Subcutaneous adipose tissue (tissue), 4 donors: ENCODE measurements around the gene ZNF664. TPM values are rescaled to one million over a fixed set of nuclear protein-coding genes. Genes with fewer than 3 reads are reported as not detected.

Experiments used
- total RNA-seq, 4 donors: library from RNA; depleted of rRNA; stranded (reverse); fragments of >200 nt; gene quantifications; one replicate each; pipeline ENCODE4 v1.1.0, GENCODE V29; 2016
- TF ChIP-seq, protein P1 (sequence below): fragments of 450-650 bp; IDR thresholded peaks from one replicate; pipeline ENCODE4 v1.5.1; 2016; ENCODE audit warnings: low read depth, mild to moderate bottlenecking, control low read depth, antibody characterized with exemption, moderate library complexity

Gene ZNF664
- total RNA-seq, 4 donors from 2014 or later: 80.2 to 115 (median 92.6) TPM

DNA sequence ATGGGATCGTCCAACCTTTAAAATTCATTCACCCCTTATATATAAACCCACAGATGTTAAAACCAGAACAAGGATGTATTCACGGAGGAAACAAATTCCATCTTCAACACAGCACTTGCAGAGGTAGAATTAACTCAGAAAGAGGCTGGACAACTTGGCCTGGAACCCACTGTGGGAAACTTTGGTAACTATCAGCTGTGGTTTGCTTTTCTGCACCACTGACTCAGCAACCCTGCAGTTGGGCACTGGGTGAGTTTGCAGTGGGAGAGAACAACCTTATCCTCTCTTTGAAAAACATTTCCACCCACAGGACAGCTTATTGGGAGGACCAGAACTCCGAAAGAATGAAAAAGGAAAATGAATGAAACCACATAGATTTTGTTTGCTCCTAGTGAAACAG, 66.3 kb downstream of the ZNF664 start:
- TF ChIP-seq, protein P1, sequence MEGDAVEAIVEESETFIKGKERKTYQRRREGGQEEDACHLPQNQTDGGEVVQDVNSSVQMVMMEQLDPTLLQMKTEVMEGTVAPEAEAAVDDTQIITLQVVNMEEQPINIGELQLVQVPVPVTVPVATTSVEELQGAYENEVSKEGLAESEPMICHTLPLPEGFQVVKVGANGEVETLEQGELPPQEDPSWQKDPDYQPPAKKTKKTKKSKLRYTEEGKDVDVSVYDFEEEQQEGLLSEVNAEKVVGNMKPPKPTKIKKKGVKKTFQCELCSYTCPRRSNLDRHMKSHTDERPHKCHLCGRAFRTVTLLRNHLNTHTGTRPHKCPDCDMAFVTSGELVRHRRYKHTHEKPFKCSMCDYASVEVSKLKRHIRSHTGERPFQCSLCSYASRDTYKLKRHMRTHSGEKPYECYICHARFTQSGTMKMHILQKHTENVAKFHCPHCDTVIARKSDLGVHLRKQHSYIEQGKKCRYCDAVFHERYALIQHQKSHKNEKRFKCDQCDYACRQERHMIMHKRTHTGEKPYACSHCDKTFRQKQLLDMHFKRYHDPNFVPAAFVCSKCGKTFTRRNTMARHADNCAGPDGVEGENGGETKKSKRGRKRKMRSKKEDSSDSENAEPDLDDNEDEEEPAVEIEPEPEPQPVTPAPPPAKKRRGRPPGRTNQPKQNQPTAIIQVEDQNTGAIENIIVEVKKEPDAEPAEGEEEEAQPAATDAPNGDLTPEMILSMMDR: no peak

DNA sequence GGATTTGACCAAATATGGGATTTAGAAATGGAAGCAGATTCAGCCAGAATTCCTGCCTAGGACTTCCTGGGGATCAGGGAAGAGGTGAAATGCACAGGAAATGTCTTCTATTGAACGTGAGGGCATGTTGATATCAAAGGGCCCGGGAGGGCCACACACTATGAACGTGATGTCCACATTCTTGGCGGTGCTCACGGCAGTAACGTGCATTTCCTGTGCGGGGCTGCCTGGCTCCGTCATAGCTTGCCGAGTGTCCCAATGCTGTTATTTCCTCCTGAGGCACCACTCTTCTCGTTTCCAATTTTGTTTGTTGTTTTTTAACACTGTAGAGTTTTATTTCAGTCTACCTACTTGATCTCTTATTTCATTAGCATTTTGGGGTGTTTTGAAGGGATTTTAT, 67.3 kb downstream of the ZNF664 start:
- TF ChIP-seq, protein P1: no peak

DNA sequence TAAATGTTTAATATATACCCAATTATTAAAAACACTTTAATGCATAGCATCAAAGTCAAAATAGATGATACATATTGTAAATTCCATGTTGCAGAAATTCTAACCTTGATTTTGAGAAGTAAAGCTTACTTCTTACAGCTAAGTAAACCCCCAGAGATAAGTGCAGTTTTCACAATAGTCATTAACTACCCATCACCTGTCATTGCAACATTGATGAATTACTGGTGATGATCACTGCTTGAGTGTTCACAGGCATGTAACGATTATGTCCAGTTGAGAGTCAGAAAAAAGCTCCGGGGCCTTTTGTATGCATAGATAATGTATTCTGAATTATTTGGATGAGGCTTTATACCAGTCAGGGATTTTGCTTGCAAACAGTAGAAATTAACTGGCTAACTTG, 67.7 kb downstream of the ZNF664 start:
- TF ChIP-seq, protein P1: no peak

DNA sequence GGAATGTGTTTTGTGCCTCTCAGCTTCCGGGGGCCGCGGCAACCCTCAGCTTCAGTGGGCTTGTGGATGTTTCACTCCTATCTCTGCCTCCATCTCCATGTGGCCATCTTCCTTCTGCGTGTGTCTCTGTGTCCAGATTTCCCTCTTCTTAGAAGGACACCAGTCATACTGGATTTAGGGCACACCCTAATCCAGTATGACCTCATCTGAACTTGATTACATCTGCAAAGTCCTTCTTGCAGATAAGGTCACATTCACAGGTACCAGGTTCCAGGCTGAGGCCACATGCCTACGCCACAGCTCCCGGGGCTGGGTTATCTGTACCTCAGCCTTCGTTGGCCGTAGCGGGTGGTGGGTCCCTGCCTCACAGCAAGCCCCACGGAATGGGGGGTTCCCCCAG, 68.9 kb downstream of the ZNF664 start:
- TF ChIP-seq, protein P1: no peak

DNA sequence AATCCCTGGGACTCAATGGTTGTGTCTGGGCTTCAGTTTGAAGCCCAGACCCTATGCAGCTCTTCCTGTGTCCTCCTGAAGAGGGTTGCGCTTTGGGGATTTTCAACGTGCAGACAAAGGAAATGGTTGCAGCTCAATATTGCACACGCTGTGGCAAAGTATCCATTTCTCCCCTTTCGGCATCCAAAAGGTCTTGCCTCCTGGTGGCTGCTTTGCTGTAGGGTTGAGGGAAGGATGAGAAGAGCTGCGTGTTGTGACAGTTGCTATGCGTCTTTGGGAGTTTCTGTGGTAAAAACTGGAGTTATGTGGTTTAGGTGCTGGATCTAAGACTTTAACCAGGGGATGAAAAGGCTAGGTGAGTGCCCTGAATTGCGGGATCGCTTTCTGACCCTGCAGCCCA, 71.0 kb downstream of the ZNF664 start:
- TF ChIP-seq, protein P1: no peak

DNA sequence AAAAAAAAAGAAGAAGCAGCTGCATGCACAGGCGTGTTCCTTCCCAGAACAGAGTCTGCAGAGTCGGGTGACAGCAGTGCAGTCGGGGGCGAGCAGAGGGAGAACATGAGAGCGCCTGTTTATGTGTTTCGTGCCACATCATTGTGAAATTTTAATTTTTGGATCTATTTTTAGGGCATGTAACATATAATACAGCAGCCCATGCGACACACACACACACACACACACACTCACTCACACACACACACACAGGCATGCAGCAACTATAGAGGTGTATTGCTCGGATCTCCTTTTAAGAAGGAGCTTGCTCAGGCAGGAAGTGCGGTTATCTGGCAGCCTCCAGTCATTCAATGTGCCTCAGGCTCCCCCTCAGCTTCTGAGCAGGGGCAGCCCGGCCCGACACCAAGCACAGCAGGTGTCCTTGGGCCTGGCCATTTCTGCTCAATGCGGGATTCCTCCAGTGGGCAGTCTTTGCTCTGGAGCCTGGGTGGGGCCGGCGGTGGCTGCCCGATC, 71.8 kb downstream of the ZNF664 start:
- TF ChIP-seq, protein P1: no peak

DNA sequence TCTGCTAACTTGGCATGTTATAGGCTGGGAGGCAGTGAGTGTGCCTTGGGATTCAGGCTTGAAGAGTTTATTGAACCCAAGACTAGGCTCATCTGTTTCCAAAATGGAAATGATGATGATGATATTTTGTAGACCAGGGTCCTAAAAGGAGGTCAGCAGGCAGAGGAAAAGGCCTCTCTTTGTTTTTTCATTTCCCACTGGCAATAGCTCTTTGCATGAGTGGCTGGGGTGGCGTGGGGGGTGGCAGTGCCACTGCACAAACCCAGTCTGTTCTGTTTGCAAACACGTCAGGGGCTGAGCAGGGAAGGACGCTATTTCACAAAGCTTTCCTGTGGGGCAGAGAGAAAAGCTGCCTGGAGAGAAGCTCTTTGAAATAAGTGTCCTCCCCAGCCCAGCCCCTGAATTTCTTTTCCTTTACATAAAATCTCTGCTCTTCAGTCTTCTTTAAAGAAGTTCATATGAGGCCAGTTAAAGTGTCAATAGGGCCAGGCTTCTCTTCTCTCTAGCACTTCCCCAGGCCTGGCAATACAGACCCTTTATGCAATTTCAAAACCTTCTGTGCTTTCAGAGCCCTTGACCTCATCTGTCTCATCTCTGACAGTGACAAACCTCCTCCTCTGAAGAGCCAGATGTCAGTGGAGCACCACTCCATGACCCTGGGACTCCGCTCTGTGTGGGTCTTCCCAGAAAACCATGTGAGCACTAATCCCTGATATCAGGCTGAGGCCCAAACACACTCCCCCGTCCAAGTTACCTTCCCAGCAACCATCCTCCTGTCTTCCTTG, 72.8 kb downstream of the ZNF664 start:
- TF ChIP-seq, protein P1: no peak
